ENCODE data around the gene KCNQ1OT1. TPM values are rescaled to one million over a fixed set of nuclear protein-coding genes. Genes with fewer than 3 reads are reported as not detected.
A peak's percentile ranks its signal among the peaks of the same experiment; 100 is the strongest.

Gene KCNQ1OT1
- total RNA-seq, 4 donors from 2014 or later = 6.3 to 8.0 (median 7.7) TPM

GRCh38 chr11:2559527-2560311, 140.1 kb downstream of the KCNQ1OT1 start:
- H3K27me3 ChIP-seq = no peaks in the 10 kb centered on the region
- H3K4me1 ChIP-seq = peaks cover 0 to 14% (median 7%) of the 10 kb centered on the region in 4 donors
- peak in 1 of 2 donors; percentile 9 for DNase-seq (ENCODE audit: low spot score in 2 of 2)
- H3K9me3 ChIP-seq = no peaks in the 10 kb centered on the region
- H3K27ac ChIP-seq = no peak overlapping the region
- 85 to 86% methylated on average over 13 of the region's 28 CpGs for WGBS, 2 donors
- H3K36me3 ChIP-seq = no peaks in the 10 kb centered on the region
- TF ChIP-seq EP300 (IDR thresholded peaks at IDR 0.05) (no peak), CTCF (IDR thresholded peaks at IDR 0.05) (no peak), POLR2A (IDR thresholded peaks at IDR 0.05) (no peak)
- H3K4me3 ChIP-seq = no peak overlapping the region

GRCh38 chr11:2558861-2559526, 140.8 kb downstream of the KCNQ1OT1 start:
- WGBS, 2 donors = 93 to 95% methylated on average over 11 to 13 of the region's 13 CpGs
- Histone ChIP-seq H3K27ac (no peak overlapping the region), H3K4me1 (peaks cover 0 to 14% (median 7%) of the 10 kb centered on the region in 4 donors), H3K36me3 (no peaks in the 10 kb centered on the region), H3K4me3 (no peak overlapping the region), H3K27me3 (no peaks in the 10 kb centered on the region), H3K9me3 (no peaks in the 10 kb centered on the region)
- TF ChIP-seq EP300 (IDR thresholded peaks at IDR 0.05) = no peak
- no peak for TF ChIP-seq CTCF (IDR thresholded peaks at IDR 0.05)
- TF ChIP-seq POLR2A (IDR thresholded peaks at IDR 0.05) = no peak
- no peak for DNase-seq (ENCODE audit: low spot score in 2 of 2)

GRCh38 chr11:2558397-2558796, 141.4 kb downstream of the KCNQ1OT1 start:
- no peak for DNase-seq (ENCODE audit: low spot score in 2 of 2)
- Histone ChIP-seq H3K4me3 (no peak overlapping the region), H3K36me3 (no peaks in the 10 kb centered on the region), H3K27ac (no peak overlapping the region), H3K9me3 (no peaks in the 10 kb centered on the region), H3K4me1 (peaks cover 0 to 14% (median 7%) of the 10 kb centered on the region in 4 donors), H3K27me3 (no peaks in the 10 kb centered on the region)
- no peak for TF ChIP-seq CTCF (IDR thresholded peaks at IDR 0.05)
- TF ChIP-seq POLR2A (IDR thresholded peaks at IDR 0.05) = no peak
- no peak for TF ChIP-seq EP300 (IDR thresholded peaks at IDR 0.05)
- WGBS, 2 donors = 90 to 92% methylated on average over 17 of the region's 17 CpGs

Small RNAs within 50 kb of the gene (small RNA-seq; reads per million reads assigned to genes)
- gene RF01947 = not detected
- not detected for gene RF01948
- gene RF01950 = not detected

Other genes with a start within 250 kb of the KCNQ1OT1 start
- 100 to 1,000 TPM; 128 to 330 (median 260) TPM for gene CDKN1C, start 185.8 kb upstream of the KCNQ1OT1 start, total RNA-seq
- 1 to 10 TPM; 3.3 to 6.1 (median 5.1) TPM for gene PHLDA2, start 229.4 kb upstream of the KCNQ1OT1 start, total RNA-seq